HG03520 (cell line): ENCODE data around the gene UPK1A.
"Not testable (repeated sequence)": the region's sequence is repeated elsewhere in the genome, so short reads cannot be mapped to it uniquely, and the experiment has no call there.

ENCODE experiments used
- ATAC-seq: cut with Tn5 transposase; IDR thresholded peaks from one replicate; pipeline ENCODE4 v1.9.1; 2021; ENCODE audit warnings: mild to moderate bottlenecking, moderate library complexity; ENCODE audit not compliant: unreplicated experiment

Gene UPK1A

GRCh38 chr19:35644206-35644986 is 21.9 kb upstream of the UPK1A start:
- peak; percentile 64 for ATAC-seq

- ATAC-seq = no peak
These were observed 21.2 kb upstream of the UPK1A start for GRCh38 chr19:35644987-35645679.

GRCh38 chr19:35645680-35646511 is 20.4 kb upstream of the UPK1A start:
- no peak for ATAC-seq

- peak; percentile 46 for ATAC-seq
These were observed 18.0 kb upstream of the UPK1A start, which contains the start of gene COX6B1 for GRCh38 chr19:35648017-35648961. Gene COX6B1 (plus strand): TSS chr19:35648323. CDS start chr19:35651244, 2,921 bp downstream.

- ATAC-seq = no peak
These were observed 15.7 kb upstream of the UPK1A start for GRCh38 chr19:35650581-35650980.

- ATAC-seq = not testable (repeated sequence)
These were observed 11.5 kb upstream of the UPK1A start for GRCh38 chr19:35654828-35655227.

GRCh38 chr19:35655600-35655999 is 10.7 kb upstream of the UPK1A start:
- no peak for ATAC-seq

- ATAC-seq = no peak
These were observed 9.6 kb upstream of the UPK1A start for GRCh38 chr19:35656700-35657099.

- ATAC-seq = no peak
These were observed 8.2 kb upstream of the UPK1A start for GRCh38 chr19:35657904-35658700.

- no peak for ATAC-seq
These were observed 4.3 kb upstream of the UPK1A start for GRCh38 chr19:35661995-35662340.

GRCh38 chr19:35663981-35664380 is 2.3 kb upstream of the UPK1A start:
- no peak for ATAC-seq

- no peak for ATAC-seq
These were observed 1.2 kb upstream of the UPK1A start for GRCh38 chr19:35665157-35665556.

- no peak for ATAC-seq
These were observed 713 bp upstream of the UPK1A start for GRCh38 chr19:35665604-35666003.

GRCh38 chr19:35669566-35669965 is 3.2 kb downstream of the UPK1A start:
- ATAC-seq = no peak

- no peak for ATAC-seq
These were observed 3.7 kb downstream of the UPK1A start for GRCh38 chr19:35669974-35670373.

GRCh38 chr19:35670686-35671085 is 4.4 kb downstream of the UPK1A start:
- ATAC-seq = no peak

GRCh38 chr19:35671818-35672217 is 5.5 kb downstream of the UPK1A start:
- no peak for ATAC-seq

GRCh38 chr19:35673121-35673804 is 6.9 kb downstream of the UPK1A start:
- ATAC-seq = no peak

GRCh38 chr19:35675589-35676140 is 9.3 kb downstream of the UPK1A start:
- no peak for ATAC-seq
